Transverse colon (tissue), 4 donors: ENCODE data around the gene GPR150.

Experiments used
- EP300 ChIP-seq: sonication (generic); formaldehyde crosslinking; IDR thresholded peaks from one replicate; pipeline ENCODE4 v1.6.1; 2017; ENCODE audit warnings: antibody characterized with exemption, low read depth
- POLR2A ChIP-seq: fragments of 450-650 bp; IDR thresholded peaks from one replicate; pipeline ENCODE4 v1.6.1; 2016; ENCODE audit warnings: antibody characterized with exemption, mild to moderate bottlenecking, moderate library complexity
- POLR2AphosphoS5 ChIP-seq, 3 donors: sonication (generic); formaldehyde crosslinking; IDR thresholded peaks; one replicate each; pipeline ENCODE4 v1.6.1; 2016; ENCODE audit warnings: antibody characterized with exemption in 3 of 3
- TF ChIP-seq, protein P1 (sequence below), 5 experiments: fragments of 200-600 bp in 3 of 5; fragments of 450-650 bp in 2 of 5; sonication (generic) in 3 of 5; IDR thresholded peaks; 1 replicate in 2 of 5; 2 replicates in 3 of 5; pipeline ENCODE4 v1.5.1; 2016 to 2017; ENCODE audit warnings: antibody characterized with exemption in 5 of 5, inconsistent platforms in 3 of 5, mild to moderate bottlenecking in 2 of 5, moderate library complexity in 1 of 5

DNA sequence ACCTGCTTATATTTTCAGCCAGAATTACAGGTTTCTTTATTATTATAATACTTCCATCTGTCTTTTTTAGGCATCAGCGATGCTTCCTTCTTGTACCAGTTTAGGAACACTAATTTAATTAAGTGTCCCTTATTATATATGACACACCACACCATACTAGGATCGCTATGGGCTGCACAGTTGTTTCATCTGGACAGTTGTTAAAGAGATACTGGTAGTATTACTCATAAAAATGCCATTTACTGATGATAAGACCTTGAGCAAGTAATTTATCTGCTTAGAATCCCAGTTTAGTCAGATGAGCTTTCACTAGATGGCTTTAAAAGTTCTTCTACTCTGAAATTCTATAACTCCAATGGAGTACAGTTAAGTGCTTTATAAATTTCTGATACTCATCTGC, 47.9 kb upstream of the GPR150 start:
- TF ChIP-seq, protein P1, sequence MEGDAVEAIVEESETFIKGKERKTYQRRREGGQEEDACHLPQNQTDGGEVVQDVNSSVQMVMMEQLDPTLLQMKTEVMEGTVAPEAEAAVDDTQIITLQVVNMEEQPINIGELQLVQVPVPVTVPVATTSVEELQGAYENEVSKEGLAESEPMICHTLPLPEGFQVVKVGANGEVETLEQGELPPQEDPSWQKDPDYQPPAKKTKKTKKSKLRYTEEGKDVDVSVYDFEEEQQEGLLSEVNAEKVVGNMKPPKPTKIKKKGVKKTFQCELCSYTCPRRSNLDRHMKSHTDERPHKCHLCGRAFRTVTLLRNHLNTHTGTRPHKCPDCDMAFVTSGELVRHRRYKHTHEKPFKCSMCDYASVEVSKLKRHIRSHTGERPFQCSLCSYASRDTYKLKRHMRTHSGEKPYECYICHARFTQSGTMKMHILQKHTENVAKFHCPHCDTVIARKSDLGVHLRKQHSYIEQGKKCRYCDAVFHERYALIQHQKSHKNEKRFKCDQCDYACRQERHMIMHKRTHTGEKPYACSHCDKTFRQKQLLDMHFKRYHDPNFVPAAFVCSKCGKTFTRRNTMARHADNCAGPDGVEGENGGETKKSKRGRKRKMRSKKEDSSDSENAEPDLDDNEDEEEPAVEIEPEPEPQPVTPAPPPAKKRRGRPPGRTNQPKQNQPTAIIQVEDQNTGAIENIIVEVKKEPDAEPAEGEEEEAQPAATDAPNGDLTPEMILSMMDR (IDR thresholded peaks at IDR 0.05), result no peak
- TF ChIP-seq EP300, result no peak
- no peak for TF ChIP-seq POLR2A
- no peak for TF ChIP-seq POLR2AphosphoS5 (IDR thresholded peaks at IDR 0.05)
